GM12878 (cell line): Measurements from ENCODE around the gene CHD5. TPM values are rescaled to one million over a fixed set of nuclear protein-coding genes. Genes with fewer than 3 reads are reported as not detected.

Source experiments
- BCLAF1 ChIP-seq: fragments of 450-650 bp; IDR thresholded peaks from 2 replicates; pipeline ENCODE4 v1.6.1; 2017; ENCODE audit warnings: antibody characterized with exemption, mild to moderate bottlenecking, moderate library complexity
- BRCA1 ChIP-seq: IDR thresholded peaks from 2 replicates; pipeline ENCODE4 v1.6.1; 2011; ENCODE audit warnings: low read depth, low read length, improper control_type of control experiment
- CEBPB ChIP-seq, 2 experiments: fragments of 150-350 bp in 1 of 2; IDR thresholded peaks; 2 replicates each; pipeline ENCODE4 v1.6.1; 2012 to 2014; ENCODE audit warnings: low read depth in 2 of 2, low read length in 2 of 2, borderline replicate concordance in 1 of 2, inconsistent platforms in 1 of 2
- HDAC6 ChIP-seq: fragments of 200-600 bp; sonication (generic); IDR thresholded peaks from one replicate; pipeline ENCODE4 v1.8.0; 2017; ENCODE audit warnings: antibody characterized with exemption; ENCODE audit not compliant: unreplicated experiment
- KAT2A ChIP-seq: conservative IDR thresholded peaks from 2 replicates; pipeline ENCODE4 v1.6.1; 2011; ENCODE audit warnings: low read depth, low read length; ENCODE audit not compliant: control insufficient read depth
- MTA3 ChIP-seq: IDR thresholded peaks from 2 replicates; pipeline ENCODE4 v1.6.1; 2012; ENCODE audit warnings: low read length, inconsistent platforms, borderline replicate concordance
- MYB ChIP-seq: fragments of 150-350 bp; IDR thresholded peaks from 2 replicates; pipeline ENCODE4 v1.6.1; 2014; ENCODE audit warnings: mild to moderate bottlenecking, low read depth, low read length, borderline replicate concordance
- MYC ChIP-seq: IDR thresholded peaks from 2 replicates; pipeline ENCODE4 v1.6.1; 2011; ENCODE audit warnings: mild to moderate bottlenecking, low read length, moderate library complexity, inconsistent platforms; ENCODE audit not compliant: insufficient read depth, insufficient replicate concordance, insufficient read length, severe bottlenecking
- NFIC ChIP-seq: IDR thresholded peaks from 2 replicates; pipeline ENCODE4 v1.6.1; 2012; ENCODE audit warnings: low read depth, mild to moderate bottlenecking, inconsistent platforms, low read length, moderate library complexity
- PAX8 ChIP-seq: fragments of 450-650 bp; IDR thresholded peaks from 2 replicates; pipeline ENCODE4 v1.6.1; 2017; ENCODE audit warnings: mild to moderate bottlenecking, moderate library complexity
- POLR2A ChIP-seq: IDR thresholded peaks from 2 replicates; pipeline ENCODE4 v1.6.1; 2011; ENCODE audit warnings: low read depth, mild to moderate bottlenecking, low read length
- POLR2AphosphoS2 ChIP-seq: IDR thresholded peaks from 2 replicates; pipeline ENCODE4 v1.6.1; 2011; ENCODE audit warnings: low read depth, mild to moderate bottlenecking, low read length, improper control_type of control experiment, moderate library complexity
- POU2F2 ChIP-seq: IDR thresholded peaks from 3 replicates; pipeline ENCODE4 v1.6.1; 2011; ENCODE audit warnings: low read depth, mild to moderate bottlenecking, low read length, borderline replicate concordance
- RAD51 ChIP-seq: fragments of 450-650 bp; IDR thresholded peaks from 2 replicates; pipeline ENCODE4 v1.6.1; 2016; ENCODE audit warnings: moderate library complexity, mild to moderate bottlenecking, inconsistent platforms
- RELA ChIP-seq: fragments of 450-650 bp; IDR thresholded peaks from 2 replicates; pipeline ENCODE4 v1.8.0; 2014; ENCODE audit warnings: borderline replicate concordance; ENCODE audit not compliant: partially characterized antibody
- RFX5 ChIP-seq: IDR thresholded peaks from 2 replicates; pipeline ENCODE4 v1.6.1; 2011; ENCODE audit warnings: low read depth, low read length, improper control_type of control experiment
- RUNX3 ChIP-seq: IDR thresholded peaks from 2 replicates; pipeline ENCODE4 v1.6.1; 2012; ENCODE audit warnings: low read length, inconsistent platforms
- SRF ChIP-seq, 2 experiments: IDR thresholded peaks; 2 replicates each; pipeline ENCODE4 v1.6.1; 2011; ENCODE audit warnings: low read depth in 2 of 2, low read length in 2 of 2, mild to moderate bottlenecking in 1 of 2, moderate library complexity in 1 of 2
- TARDBP ChIP-seq: IDR thresholded peaks from 2 replicates; pipeline ENCODE4 v1.6.1; 2016; ENCODE audit warnings: borderline replicate concordance
- TCF3 ChIP-seq: IDR thresholded peaks from 2 replicates; pipeline ENCODE4 v1.6.1; 2012; ENCODE audit warnings: low read depth, mild to moderate bottlenecking, low read length, borderline replicate concordance; ENCODE audit not compliant: insufficient read depth
- ZBTB40 ChIP-seq: fragments of 450-650 bp; IDR thresholded peaks from 2 replicates; pipeline ENCODE4 v1.6.1; 2016; ENCODE audit warnings: mild to moderate bottlenecking, moderate library complexity, borderline replicate concordance
- ZNF207 ChIP-seq: fragments of 450-650 bp; IDR thresholded peaks from 2 replicates; pipeline ENCODE4 v1.6.1; 2014; ENCODE audit warnings: antibody characterized with exemption, mild to moderate bottlenecking, borderline replicate concordance
- ZNF217 ChIP-seq: fragments of 450-650 bp; IDR thresholded peaks from 2 replicates; pipeline ENCODE4 v1.6.1; 2017; ENCODE audit warnings: antibody characterized with exemption, mild to moderate bottlenecking
- polyA plus RNA-seq, 11 experiments: library from polyadenylated mRNA; depleted of rRNA in 4 of 11; unstranded in 6 of 11; stranded (reverse) in 5 of 11; fragments of >200 nt; fragmentation: Nextera tagmentation in 4 of 11; fragmentation: Illumina TruSeq in 1 of 11; extraction: Ambion mirVana in 4 of 11; extraction: Trizol in 1 of 11; gene quantifications; 1 replicate in 1 of 11; 2 replicates in 10 of 11; pipeline versions ENCODE4 v1.2.1 to v1.2.3, GENCODE V29; 2011 to 2016; ENCODE audit warnings: inconsistent platforms in 2 of 11, missing spikeins in 2 of 11, low read depth in 1 of 11
- total RNA-seq, 4 experiments: library from RNA; depleted of rRNA in 3 of 4; stranded (reverse); fragments of >200 nt in 3 of 4; fragmentation: Illumina TruSeq in 1 of 4; extraction: Trizol in 1 of 4; gene quantifications; 2 replicates each; pipeline versions ENCODE4 v1.2.1 to v1.2.3, GENCODE V29; 2013 to 2021

The CHD5 gene
- total and polyA plus RNA-seq, 10 of the 15 experiments (the other 5 are each of a cell fraction or from before 2014, with no cell fraction given): 0.03 to 0.49 (median 0.13) TPM; not detected in 3

DNA sequence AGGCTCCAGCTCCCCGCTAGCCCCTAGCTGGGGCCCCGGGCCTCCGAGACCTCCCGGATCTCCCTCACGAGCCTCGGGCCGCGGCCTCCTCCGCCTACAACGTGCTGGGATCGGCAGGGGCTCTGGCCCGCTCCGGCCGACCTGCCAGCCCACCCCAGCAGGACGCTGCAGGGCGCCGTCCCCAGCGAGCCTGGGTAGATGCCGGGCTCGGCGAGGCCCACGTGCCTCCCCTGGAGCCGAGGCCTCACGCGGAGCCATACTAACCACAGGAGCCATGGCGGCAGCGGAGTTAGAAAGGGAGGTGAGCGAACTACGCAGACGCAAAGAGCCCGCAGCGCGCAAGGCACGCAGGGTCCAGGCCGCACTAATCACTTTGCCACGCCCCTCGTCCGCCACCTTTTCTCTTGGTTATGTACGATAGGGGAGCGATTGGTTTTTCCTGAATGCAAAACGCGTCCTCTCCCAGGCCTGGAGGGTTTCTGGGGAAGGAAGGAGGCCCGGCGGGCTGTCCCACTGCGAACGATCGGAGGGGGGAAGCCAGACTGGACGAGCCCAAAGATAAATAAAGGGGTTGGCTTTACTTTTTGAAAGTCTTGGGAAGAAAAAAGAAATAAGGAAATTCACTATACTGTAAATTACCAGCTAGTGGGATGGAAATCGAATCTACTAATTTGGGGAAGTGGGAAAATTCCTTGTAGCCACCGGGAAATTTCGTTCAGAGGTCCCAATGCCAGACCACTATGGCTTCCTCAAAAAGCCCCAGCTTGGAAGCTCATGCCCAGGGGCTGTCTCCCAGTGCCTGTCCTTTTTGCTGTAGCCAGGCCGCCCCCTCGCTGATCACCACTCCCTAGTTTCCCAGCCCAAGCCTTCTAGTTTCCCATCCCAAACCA is 19.4 kb upstream of the CHD5 start, which contains the start of gene RPL22 (continued):
- TF ChIP-seq ZBTB40: peak; percentile 60; the same call in 1 of the 2 replicates
- peak; percentile 82 for TF ChIP-seq RAD51
- TF ChIP-seq POLR2AphosphoS2: peak; percentile 89
- peak; percentile 87 for TF ChIP-seq RELA
- peak; percentile 47; the same call in 1 of the 2 replicates for TF ChIP-seq RFX5
- TF ChIP-seq PAX8: 0 out of 2 replicates have a peak, but pooled peaks have one; percentile 53
- TF ChIP-seq MYB: peak; percentile 40; the same call in 1 of the 2 replicates
- no peak for TF ChIP-seq HDAC6
- TF ChIP-seq POU2F2: peak; percentile 97
- peak; percentile 93 for TF ChIP-seq RUNX3
- TF ChIP-seq CEBPB (IDR thresholded peaks at IDR 0.05; ENCODE audit: borderline replicate concordance in 1 of 2, low read depth in 2 of 2, low read length in 2 of 2): no peak
- TF ChIP-seq ZNF217: no peak
- TF ChIP-seq KAT2A: no peak
- TF ChIP-seq SRF (IDR thresholded peaks at IDR 0.05; ENCODE audit: low read depth in 2 of 2, low read length in 2 of 2): peak; percentile 71 to 99; a peak in 3 of 4 replicates
- TF ChIP-seq MYC: peak; percentile 99
- TF ChIP-seq NFIC: no peak
- TF ChIP-seq TARDBP: no peak; the same call in 1 of the 2 replicates
- TF ChIP-seq TCF3: 0 out of 2 replicates have a peak, but pooled peaks have one; percentile 72
- TF ChIP-seq BCLAF1: peak; percentile 89
- TF ChIP-seq POLR2A: peak; percentile 97
- TF ChIP-seq MTA3: no peak
- no peak for TF ChIP-seq BRCA1
- peak; percentile 81 for TF ChIP-seq ZNF207
